Loucy (cell line): ENCODE results near the gene PLA2G4C.

Experiments used
- EZH2phosphoT487 ChIP-seq: fragments of 200-600 bp; IDR thresholded peaks from 2 replicates; pipeline ENCODE4 v1.6.1; 2018; ENCODE audit warnings: antibody characterized with exemption, mild to moderate bottlenecking, moderate library complexity, borderline replicate concordance
- TF ChIP-seq, protein P1 (sequence below): fragments of 200-600 bp; sonication (generic); conservative IDR thresholded peaks from 2 replicates; pipeline ENCODE4 v1.5.1; 2014; ENCODE audit warnings: mild to moderate bottlenecking, antibody characterized with exemption, low read length

- TF ChIP-seq, protein P1, sequence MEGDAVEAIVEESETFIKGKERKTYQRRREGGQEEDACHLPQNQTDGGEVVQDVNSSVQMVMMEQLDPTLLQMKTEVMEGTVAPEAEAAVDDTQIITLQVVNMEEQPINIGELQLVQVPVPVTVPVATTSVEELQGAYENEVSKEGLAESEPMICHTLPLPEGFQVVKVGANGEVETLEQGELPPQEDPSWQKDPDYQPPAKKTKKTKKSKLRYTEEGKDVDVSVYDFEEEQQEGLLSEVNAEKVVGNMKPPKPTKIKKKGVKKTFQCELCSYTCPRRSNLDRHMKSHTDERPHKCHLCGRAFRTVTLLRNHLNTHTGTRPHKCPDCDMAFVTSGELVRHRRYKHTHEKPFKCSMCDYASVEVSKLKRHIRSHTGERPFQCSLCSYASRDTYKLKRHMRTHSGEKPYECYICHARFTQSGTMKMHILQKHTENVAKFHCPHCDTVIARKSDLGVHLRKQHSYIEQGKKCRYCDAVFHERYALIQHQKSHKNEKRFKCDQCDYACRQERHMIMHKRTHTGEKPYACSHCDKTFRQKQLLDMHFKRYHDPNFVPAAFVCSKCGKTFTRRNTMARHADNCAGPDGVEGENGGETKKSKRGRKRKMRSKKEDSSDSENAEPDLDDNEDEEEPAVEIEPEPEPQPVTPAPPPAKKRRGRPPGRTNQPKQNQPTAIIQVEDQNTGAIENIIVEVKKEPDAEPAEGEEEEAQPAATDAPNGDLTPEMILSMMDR, result no peak
- TF ChIP-seq EZH2phosphoT487, result no peak
These were observed 47.7 kb upstream of the PLA2G4C start for GRCh38 chr19:48158210-48158790.
